ENCODE data around the gene BIRC5.

DNA sequence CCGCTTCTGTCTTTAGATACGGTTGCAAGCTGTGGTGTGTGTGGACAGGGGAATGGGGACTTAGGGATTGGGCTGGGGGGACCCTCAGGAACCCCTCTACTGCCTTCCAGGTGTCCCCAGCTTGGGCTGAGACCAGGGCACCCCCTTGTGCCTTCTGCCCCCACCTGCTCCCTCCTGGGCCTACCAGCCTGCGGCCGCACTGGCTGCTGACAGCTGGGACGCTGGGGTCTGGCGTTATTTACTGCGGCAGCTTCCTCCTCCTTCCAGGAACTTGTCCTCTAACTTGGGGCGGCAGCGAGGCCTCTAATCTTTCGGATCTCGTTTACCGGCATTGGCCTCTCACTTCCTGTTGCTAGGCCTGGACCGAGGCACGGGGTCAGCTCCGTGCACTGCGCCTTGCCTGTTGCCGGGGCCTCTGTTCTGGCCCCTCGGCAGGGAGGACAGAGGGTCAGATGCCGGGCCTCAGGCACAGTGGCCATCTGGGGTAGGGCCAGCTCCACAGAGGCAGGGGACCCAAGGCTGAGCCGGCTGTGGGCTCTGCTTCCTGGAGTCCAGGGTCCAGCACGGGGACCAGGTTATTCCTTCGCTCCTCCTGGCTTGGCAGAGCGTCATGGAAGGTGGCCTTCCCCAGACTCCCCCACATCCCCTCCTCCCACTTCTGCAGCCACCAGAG lies 49.1 kb downstream of the BIRC5 start:
- TF ChIP-seq, protein P1, sequence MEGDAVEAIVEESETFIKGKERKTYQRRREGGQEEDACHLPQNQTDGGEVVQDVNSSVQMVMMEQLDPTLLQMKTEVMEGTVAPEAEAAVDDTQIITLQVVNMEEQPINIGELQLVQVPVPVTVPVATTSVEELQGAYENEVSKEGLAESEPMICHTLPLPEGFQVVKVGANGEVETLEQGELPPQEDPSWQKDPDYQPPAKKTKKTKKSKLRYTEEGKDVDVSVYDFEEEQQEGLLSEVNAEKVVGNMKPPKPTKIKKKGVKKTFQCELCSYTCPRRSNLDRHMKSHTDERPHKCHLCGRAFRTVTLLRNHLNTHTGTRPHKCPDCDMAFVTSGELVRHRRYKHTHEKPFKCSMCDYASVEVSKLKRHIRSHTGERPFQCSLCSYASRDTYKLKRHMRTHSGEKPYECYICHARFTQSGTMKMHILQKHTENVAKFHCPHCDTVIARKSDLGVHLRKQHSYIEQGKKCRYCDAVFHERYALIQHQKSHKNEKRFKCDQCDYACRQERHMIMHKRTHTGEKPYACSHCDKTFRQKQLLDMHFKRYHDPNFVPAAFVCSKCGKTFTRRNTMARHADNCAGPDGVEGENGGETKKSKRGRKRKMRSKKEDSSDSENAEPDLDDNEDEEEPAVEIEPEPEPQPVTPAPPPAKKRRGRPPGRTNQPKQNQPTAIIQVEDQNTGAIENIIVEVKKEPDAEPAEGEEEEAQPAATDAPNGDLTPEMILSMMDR (IDR thresholded peaks at IDR 0.05) = no peak
- no peak for TF ChIP-seq POLR2A (IDR thresholded peaks at IDR 0.05)
